SK-N-MC (cell line): ENCODE measurements around the gene MRPL17.

Experiments used
- EZH2 ChIP-seq: fragments of 200-600 bp; sonication (generic); IDR thresholded peaks from one replicate; pipeline ENCODE4 v1.6.1; 2017; ENCODE audit warnings: antibody characterized with exemption
- POLR2AphosphoS5 ChIP-seq: IDR thresholded peaks from 2 replicates; pipeline ENCODE4 v1.6.1; 2012; ENCODE audit warnings: mild to moderate bottlenecking, low read depth, low read length, borderline replicate concordance

DNA sequence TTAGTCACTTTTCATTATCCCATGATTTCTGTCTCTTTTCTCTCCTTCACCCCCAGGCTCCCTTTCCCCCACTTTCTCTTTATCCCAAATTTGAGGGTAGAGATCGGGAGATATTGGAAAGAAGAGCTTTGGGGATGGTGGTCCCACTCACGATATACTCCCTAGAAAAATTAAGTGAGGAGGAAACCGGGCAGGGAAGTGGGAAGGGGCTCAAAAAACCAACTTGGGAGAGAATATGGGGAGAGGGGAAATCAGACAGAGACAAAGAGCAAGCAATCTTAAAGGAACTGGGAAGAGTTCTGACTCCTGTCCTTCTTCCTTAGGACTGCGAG is 26.6 kb downstream of the MRPL17 start:
- TF ChIP-seq EZH2 (no peak), POLR2AphosphoS5 (no peak)
